OCI-LY1 (cell line): ENCODE data around the gene UTRN.

ENCODE experiments used
- CTCF ChIP-seq: fragments of 200-600 bp; sonication (generic), shearing (Covaris generic); IDR thresholded peaks from 2 replicates; pipeline ENCODE4 v1.5.1; 2017; ENCODE audit warnings: mild to moderate bottlenecking, antibody characterized with exemption, low read length, moderate library complexity, mixed read lengths
- EZH2 ChIP-seq: fragments of 200-600 bp; sonication (generic), shearing (Covaris generic); IDR thresholded peaks from 2 replicates; pipeline ENCODE4 v1.8.0; 2017; ENCODE audit warnings: borderline replicate concordance, mixed run types, mild to moderate bottlenecking, antibody characterized with exemption, low read length, moderate library complexity, mixed read lengths

- TF ChIP-seq CTCF (no peak), EZH2 (no peak)
These were observed 19.2 kb downstream of the UTRN start for GRCh38 chr6:144304223-144304848.
